Activated CD4-positive, CD25-positive, alpha-beta regulatory T cell treated with anti-CD3 and anti-CD28 coated beads, Interleukin-2, amount 50 U/mL, for 24 hours (primary cell): ENCODE data around the gene U2AF2.

Experiments
- ATAC-seq, 2 donors: fragments of 150-1000 bp; cut with Tn5 transposase; one replicate each; pipeline ENCODE4 v1.10.0; 2021; ENCODE audit warnings: mild to moderate bottlenecking in 1 of 2, moderate library complexity in 1 of 2

U2AF2 gene

DNA sequence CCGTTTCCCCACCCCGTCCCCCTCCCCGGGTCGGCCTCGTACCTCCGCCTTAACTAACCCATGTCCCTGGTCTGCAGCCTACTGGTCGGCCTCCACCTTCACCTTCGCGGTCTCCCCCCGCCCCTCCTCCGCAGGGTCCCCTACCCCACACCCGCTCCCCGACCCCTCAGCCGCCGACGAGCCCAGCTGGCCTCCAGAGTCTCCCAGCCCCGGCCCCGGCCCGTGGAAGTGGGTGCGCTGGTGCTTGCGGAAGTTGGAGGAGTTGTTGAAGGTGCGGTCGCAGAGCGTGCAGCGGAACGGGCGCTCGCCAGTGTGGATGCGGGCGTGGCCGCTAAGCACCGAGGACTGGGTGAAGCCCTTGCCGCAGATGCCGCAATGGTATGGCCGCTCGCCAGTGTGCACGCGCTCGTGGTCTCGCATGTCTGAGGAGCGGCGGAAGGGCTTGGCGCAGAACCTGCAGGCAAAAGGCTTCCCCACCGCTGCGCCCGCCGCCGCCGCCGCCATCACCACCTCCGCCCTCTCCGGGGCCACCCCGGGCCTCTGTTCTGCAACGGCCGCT is 33.1 kb upstream of the U2AF2 start:
- no peak for ATAC-seq

DNA sequence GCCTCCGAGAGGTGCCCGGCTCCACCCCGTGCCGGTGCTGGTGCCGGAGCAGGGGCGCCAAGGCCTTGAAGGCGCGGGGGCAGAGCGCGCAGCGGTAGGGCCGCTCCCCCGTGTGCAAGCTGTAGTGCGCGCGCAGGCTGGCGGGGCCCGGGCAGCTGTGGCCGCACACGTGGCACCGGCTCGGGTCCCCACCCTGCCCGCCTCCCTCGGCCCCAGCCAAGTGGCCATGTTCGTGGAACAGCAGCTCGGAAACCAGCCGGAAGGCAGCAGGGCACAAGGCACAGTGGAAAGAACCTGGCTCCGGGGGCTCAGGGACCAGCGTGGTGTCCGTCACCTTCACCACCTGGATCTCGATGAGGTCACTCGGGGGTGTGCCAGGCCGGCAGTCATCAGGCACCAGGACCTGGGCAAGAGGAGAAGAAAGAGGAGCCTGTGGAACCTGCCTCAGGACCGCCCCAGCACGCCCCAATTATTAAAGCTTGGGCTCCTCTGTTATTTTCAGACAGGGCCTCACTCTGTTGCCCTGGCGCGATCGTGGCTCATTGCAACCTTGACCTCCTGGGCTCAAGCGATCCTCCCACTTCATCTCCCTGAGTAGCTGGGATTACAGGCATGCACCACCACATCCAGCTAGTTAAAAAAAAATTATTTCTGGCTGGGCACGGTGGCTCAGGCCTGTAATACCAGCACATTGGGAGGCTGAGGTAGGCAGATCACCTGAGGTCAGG is 32.4 kb upstream of the U2AF2 start:
- ATAC-seq: no peak

DNA sequence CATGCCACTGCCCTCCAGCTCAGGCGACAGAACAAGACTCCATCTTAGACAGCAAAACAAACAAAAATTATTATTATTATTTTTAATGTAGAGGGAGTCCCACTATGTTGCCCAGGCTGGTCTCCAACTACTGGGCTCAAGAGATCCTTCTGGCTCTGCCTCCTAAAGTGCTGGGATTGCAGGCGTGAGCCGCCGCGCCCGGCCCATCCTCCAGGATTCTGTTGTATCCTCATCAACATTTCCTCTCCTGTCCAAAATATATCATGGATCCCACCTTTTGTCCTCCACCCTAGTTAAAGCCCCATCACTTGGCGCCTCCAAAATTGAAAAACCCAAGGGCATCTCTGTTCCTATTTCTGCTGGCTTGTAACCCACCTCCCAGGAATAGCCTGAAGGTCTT is 31.7 kb upstream of the U2AF2 start:
- ATAC-seq: no peak

DNA sequence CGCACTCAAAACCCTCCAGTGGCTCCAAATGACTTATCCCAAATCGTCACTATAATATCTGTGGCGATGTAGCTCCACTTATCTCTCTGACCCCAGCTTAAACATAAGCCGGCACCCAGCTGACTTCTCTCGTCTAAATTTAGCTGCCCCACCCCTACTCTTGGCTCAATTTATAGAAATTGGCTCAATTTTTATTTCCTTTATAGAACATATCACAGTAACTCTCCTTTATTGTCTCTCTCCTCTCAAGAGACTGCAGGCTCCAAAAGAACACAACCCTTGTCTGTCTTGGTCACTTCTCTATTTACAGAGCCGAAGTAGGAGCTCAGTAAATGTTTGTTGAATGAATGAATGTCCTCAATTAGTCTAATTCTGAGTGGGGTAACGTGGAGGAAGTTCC is 31.3 kb upstream of the U2AF2 start:
- ATAC-seq: no peak

DNA sequence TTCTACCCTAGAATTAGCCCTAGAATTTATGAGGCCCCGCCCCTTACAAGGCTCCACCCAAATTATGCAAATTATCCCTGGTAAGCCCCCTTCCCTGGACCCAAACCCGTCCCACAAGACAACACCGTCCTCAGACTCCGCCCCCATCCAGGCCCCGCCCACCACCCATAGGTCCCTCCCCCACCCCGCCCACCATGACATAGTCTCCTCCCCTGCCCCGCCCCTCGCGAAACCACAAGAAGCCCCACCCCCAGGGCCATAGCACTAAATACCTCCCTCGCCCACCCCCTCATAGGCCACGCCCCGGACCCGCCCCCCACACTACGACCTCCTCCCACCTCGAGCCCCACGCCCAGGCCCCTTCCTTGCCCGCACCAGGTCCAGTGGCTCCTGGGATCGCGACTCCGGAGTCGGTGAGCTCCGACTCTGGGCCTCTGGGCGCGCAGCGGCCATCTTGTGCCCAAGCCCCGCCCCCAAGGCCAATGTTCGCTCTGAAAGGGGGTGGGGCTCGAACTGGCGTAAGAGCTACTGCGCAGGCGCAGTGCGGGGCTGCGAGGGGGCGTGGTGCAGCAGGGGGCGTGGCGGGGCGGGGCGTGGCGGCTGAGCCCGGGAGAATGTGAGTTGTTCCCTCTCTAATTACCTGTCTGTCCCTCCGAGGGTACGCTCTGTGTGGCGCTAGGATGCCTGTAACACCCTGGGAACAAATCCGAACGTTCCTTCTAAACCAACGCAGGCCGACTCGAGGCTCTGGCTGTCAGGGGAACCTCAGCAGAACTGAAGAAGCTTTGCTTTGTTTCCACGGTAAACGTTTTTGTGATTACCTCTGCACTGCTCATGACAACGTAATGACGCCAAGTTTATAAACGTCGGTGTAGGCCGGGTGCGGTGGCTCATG is 30.5 kb upstream of the U2AF2 start, which contains the start of gene ZNF784:
ZNF784 (minus strand) TSS at position 458 of the 895 bp plus-strand sequence; CDS start at position 453, 5 bp downstream.
- ATAC-seq: peak; percentile 72 to 80

DNA sequence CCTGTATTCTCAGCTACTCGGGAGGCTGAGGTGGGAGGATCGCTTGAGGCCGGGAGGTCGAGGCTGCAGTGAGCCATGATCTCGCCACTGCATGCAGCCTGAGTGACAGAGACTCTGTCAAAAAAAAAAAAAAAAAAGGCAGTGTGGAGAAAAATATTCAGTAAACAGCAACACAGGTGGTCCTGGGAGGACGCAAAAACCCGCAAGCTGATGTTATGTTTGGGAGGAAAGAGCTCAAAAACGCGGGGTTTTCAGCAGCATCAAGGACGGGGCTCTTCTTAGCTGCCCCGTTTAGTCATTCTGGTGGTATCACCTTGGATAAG is 29.9 kb upstream of the U2AF2 start:
- no peak for ATAC-seq

DNA sequence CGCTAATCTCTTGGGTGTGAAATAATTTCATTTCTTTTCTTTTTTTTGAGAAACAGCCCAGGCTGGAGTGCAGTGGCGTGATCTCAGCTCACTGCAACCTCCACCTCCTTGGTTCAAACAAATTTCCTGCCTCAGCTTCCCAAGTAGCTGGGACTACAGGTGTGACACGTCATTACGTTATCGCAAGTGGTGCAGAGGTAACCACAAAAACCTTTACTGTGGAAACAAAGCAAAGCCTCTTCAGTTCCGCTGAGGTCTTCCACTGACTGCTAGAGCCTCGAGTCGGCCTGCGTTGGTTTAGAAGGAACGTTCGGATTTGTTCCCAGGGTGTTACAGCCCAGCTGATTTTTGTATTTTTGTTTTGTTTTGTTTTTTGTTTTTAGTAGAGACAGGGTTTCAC is 28.5 kb upstream of the U2AF2 start:
- peak; percentile 33 to 64 for ATAC-seq

DNA sequence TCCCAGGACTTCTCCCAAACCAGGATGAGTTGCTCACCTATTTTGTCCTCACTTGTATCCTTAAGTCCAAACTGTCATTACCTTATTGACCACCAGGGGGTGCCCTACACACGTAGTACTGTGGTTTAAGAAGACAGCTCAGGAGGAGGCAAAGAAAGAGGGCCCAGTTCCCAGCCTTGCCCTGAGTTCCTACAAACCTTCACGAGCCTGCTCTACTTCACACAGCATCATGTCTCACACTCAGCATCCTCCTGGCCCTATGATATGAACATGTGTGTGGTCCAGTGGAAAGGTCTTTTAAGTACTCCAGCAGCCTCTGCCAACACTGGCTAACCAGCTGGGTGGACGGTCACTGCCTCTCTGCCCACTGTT is 22.4 kb upstream of the U2AF2 start:
- ATAC-seq: peak; percentile 33 to 48

DNA sequence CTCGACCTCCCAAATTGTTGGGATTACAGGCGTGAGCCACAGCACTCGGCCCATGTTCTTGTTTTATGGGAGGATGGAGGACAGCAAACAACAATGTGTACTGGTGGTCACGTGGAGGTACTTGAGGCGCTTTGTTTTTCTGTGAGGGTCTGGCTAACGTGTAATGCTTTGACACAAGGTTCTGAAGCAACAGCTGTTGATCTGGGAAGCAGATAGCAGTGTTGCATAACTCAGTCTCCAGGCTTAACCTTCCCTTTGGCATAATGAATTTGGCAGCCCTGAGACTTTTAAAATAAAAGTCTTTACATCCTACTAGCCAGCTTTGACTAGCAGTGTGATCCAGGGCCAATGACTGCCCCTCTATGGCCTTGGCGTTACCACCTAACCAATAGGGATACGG is 21.0 kb upstream of the U2AF2 start:
- ATAC-seq: no peak

DNA sequence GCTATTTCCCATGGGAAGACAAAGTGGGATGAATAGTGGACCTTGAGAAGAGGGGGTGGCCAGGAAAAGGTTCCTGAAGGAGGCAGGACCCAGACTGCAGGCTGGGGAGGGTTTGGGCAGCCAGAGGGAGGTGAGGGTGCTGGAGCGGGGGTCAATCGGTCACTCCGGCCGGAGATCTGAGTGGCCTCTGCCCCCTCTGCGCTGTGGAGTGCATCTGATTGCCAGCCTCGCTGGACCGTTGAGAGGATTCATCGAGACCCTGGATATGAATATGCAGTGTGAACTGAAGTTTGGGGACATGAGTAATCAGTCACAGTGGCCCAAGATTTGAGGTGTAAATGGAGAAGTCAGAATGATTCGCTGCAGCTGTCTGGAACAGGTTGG is 19.5 kb upstream of the U2AF2 start:
- peak; percentile 22 to 37 for ATAC-seq

DNA sequence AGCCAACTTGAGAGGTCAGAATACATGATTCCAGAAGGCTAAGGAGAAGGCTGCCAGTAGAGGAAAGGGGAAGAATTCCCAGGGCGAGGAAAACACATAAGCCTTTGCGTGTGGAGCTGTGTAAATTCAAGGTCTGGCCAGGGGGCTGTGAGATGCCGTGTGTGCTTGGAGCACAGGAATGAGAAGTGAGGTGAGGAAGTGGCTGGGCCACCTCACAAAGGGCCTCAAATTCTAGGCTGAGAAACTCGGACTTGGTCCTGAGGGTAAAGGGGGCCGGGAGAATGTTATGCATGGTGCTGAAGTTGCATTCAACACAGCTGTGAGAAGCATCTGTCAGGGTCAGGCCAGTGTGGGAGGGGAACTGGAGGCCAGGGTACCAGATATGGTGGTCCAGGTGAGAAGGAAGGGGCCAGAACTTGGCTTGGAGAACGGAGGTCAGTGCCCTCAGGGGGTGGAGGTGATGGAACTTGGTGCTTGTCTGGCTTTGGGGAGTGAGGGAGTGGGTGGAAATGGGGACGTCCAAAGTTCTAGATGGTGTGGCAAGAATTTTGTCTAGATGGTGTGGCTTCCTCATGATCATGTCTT is 18.9 kb upstream of the U2AF2 start:
- no peak for ATAC-seq

DNA sequence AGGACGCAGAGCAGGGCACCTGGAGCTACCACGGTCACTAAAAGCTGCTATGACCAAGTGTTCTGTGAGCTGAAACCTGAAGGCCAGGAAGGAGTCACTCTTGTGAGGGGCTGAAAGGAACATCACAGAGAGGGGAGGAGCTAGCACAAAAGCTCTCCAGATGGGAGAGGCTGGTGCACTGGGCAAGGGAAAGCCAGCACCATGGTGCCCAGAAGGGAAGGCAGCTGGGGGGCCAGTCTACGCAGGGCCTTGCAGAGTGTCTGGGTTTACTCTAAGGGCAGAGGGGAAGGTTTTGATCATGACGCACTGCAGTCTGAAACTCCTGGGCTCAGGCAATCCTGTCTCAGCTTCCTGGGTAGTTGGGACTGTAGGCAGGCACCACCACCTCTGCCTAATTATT is 18.1 kb upstream of the U2AF2 start:
- no peak for ATAC-seq

DNA sequence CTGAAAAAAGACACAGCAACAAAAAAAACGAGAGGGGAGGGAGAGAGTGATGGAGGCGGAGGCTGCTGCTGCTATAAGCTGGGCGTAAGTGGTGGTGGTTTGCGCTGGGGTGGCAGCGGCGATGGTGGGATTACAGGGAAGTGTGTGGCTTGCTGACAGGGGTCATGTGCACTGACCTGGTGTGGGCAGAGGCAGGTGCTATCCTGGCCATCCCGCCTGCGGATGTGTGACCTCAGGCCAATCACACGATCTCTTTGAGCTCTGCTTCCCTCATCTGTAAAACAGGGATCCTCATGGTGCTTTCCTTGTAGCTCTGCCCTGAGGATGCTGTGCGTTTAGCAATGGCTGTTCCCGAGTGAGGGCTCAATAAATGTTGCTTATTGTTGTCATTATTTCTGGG is 17.3 kb upstream of the U2AF2 start:
- ATAC-seq: no peak

DNA sequence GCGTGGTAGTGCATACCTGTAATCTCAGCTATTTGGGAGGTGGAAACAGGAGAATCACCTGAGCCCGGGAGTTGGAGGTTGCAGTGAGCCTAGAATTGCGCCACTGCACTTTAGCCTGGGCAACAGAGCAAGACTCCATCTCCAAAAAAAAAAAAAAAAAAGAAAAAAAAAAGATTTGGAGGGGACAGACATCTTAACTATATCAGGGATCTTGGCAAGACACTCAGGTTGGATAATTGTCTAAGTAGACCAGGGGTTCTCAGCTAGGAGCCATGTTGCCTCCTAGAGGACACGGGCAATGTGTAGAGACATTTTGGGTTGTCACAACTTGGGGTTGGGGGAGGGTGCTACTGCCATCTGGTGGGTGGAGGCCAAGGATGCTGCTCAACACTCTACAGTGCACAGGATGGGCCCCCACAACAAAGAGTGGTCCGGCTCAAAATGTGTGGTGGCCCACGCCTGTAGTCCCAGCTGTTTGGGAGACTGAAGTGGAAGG is 15.9 kb upstream of the U2AF2 start:
- no peak for ATAC-seq

DNA sequence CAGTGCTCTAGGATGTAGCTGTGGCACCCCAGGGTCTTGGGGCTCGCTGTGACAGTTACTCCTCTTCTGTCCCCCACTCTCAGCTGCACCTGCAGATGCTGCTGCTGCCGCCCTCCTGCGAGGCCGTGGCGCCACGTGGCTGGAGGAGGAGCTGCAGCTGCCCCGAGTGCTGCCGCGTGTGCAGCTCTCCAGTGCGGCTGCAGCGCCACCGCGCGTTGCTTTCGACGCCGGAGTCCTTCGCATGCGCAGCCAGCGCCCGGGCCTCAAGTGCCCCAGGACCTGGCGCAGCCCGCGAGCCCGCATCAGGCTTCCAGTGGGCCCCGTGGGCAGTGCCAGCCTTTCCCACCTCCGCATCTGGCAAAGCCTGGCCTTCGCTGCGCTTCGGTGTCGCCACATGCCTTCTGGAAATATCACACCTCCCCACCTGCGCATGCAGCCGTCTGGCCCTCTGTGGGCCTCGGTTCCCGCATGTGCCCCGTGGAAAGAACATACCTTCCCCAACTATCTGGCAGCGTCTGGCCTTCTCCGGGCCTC is 14.7 kb upstream of the U2AF2 start:
- peak; percentile 6 to 13 for ATAC-seq

DNA sequence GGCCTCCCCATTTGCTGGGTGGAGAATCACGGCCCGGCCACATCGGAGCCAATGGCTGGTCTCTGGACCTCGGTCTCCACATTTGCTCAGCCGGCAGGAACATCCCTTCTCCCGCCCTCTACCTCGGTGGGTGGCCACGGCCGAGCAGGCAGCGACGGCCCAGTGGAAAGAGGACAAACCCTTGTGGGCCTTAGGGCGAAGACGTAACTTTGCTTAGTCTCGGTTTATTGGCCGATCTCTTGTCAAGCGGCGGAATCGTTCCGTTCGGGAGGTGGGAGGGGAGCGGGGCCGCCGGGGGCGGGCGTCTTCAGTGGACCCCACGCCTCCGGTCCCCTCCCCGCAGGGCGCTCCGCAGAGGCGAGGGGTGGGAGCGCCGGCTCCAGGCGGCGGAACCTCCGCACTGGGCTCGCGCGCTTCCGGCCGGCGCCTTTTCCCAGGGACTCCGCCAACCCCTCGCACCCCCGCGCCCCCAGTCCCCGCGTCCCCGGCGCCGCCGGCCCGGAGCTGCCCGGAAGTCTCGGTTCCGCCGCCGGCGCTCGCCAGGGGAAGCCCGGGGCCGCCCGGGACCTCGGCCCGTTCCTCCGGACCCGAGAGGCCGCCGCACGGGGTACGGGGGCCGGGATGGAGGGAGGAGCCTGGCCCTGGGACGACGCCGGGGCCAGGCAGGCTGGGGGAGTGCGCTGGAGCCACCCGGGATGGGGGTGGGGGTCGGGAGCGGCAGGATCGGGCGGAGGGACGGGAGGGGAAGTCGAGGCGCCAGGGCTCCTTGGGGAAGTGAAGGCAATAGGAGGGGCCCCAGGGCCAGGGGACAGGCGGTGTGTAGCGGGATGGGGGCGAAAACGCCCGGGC is 14.0 kb upstream of the U2AF2 start, which contains the start of gene ZNF580:
ZNF580 (plus strand) TSS at position 426 of the 849 bp plus-strand sequence. CDS start 1,507 bp downstream, outside the sequence.
- peak; percentile 30 to 31 for ATAC-seq

DNA sequence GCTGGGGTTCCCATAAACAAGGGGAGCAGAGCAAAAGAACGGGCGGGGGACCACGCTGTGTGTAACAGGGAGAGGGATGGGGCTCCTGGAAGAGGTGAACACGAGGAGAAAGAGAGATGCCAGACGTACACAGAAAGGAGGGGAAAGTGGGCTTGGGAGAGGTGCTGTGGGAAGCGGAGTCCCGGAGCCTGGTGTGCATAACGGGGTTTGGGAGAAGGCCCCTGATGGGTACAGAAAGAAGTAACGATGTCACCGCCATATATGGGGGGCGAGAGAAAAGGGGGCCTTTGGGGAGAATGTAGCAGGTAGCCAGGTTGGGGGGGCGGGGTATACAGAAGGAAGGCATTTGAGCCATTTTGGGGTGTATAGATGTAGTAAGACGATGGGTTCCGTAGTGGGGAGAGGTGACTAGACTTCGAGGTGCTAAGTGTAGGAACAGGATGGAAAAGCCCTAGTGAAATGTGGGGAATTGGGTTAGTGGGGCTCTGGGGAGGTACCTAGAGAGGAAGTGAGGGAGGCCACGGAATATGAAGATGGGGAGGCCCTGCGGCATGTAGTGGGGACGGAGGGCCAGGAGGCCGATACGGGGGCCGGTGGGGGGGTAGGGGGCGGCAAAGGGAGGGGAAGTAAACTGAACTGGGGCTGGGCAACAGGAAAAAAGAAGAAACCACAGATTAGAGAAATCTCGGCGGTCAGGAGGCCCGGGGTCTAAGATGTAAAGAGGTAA is 13.2 kb upstream of the U2AF2 start:
- no peak for ATAC-seq

DNA sequence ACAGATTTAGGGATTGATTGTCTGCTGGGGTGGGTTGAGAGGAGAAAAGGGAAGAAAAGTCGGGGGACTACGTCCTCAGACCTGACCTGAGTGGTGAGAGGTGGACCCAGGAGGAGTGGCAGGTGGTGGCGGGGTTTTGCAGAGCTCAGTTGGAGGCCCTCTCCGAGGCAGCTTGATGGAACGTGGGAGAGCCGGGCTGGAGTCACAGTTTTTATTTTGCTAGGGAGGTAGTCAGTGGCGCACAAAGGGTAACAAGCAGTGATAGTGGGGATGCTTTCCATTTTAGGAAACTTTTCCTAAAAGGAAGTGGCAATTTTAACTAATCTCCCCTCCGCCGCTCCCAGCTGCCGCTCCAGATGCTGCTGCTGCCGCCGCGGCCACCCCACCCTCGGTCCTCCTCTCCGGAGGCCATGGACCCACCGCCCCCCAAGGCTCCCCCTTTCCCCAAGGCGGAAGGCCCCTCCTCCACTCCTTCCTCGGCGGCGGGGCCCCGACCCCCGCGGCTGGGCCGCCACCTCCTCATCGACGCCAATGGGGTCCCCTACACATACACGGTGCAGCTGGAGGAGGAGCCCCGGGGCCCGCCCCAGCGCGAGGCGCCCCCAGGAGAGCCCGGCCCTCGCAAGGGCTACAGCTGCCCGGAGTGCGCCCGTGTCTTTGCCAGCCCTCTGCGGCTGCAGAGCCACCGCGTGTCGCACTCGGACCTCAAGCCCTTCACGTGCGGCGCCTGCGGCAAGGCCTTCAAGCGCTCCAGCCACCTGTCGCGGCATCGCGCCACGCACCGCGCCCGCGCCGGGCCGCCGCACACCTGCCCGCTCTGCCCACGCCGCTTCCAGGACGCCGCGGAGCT is 12.5 kb upstream of the U2AF2 start:
- peak; percentile 5 to 9 for ATAC-seq

DNA sequence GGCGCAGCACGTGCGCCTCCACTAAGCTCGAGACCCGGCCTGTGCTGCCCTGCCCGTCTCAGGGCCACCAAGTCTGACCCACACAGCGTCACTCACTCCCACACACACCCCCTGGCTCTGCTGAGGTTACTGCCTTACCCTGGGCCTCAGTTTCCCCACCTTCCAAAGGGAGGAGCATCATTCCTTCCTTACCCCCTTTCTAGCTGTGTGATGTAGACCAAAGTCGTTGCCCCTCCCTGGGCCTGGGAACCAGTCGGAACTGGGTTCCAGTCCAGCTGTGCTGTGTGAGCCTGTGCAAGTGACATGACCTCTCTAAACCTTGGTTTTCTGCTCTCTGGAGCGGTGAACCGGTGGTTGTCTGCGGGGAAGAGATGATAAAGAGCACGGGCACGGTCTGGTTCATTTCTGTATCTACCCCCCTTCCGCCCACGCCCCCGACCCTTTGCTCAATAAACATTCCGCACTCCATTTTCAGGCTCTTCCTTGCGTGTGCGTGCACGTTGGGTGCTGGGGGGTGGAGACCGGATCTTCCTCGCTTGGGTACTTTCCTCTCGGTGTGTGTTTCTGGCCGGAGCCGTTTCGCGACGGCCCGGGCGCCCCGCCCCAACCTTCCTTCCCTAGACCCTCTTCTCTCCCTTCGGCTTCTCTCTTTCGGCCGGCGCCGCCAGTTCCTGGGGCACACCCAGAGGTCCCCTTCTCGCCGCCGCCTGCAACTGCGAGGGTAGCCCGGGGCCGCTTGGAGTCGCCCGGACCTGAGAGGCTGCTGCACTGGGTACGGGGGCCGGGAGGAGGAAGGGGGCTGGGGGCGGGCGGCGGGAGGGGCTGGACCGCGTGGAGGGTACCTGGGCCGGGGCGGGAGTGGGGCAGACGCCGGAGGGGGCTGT is 11.6 kb upstream of the U2AF2 start, which contains the start of gene ZNF581:
ZNF581 (plus strand) TSS at position 647 of the 884 bp plus-strand sequence. CDS start 923 bp downstream, outside the sequence.
- peak; percentile 58 to 69 for ATAC-seq
